SK-N-SH treated with all-trans-retinoic acid at 6 μM for 48 hours (cell line): ENCODE measurements around the gene NCS1.

Experiments
- ATAC-seq: fragments of 200-7000 bp; cut with Tn5 transposase; 3 replicates; pipeline ENCODE4 v1.9.1; 2020; ENCODE audit warnings: mild to moderate bottlenecking, moderate library complexity
- ARNTL ChIP-seq: fragments of 450-650 bp; formaldehyde crosslinking; IDR thresholded peaks from 2 replicates; pipeline ENCODE4 v1.5.0; 2020; ENCODE audit warnings: low read depth, mild to moderate bottlenecking, moderate library complexity, borderline replicate concordance
- BACH2 ChIP-seq: fragments of 250-450 bp; sonication (Bioruptor Pico); IDR thresholded peaks from 2 replicates; pipeline ENCODE4 v1.9.0; 2021; ENCODE audit warnings: mild to moderate bottlenecking, borderline replicate concordance
- CREB5 ChIP-seq: fragments of 250-450 bp; sonication (Bioruptor Pico); IDR thresholded peaks from 2 replicates; pipeline ENCODE4 v1.5.1; 2020; ENCODE audit warnings: low read depth, mild to moderate bottlenecking, moderate library complexity
- CSDC2 ChIP-seq: fragments of 250-450 bp; sonication (Bioruptor Pico); IDR thresholded peaks from 2 replicates; pipeline ENCODE4 v1.5.0; 2020; ENCODE audit warnings: mild to moderate bottlenecking, moderate library complexity
- CSRNP3 ChIP-seq: fragments of 250-450 bp; sonication (Bioruptor Pico); IDR thresholded peaks from 2 replicates; pipeline ENCODE4 v1.5.1; 2021; ENCODE audit warnings: mild to moderate bottlenecking, moderate library complexity
- ESRRG ChIP-seq: fragments of 250-450 bp; sonication (Bioruptor Pico); IDR thresholded peaks from 2 replicates; pipeline ENCODE4 v1.6.1; 2021; ENCODE audit warnings: mild to moderate bottlenecking
- GLIS3 ChIP-seq: fragments of 250-450 bp; sonication (Bioruptor Pico); IDR thresholded peaks from 2 replicates; pipeline ENCODE4 v1.5.0; 2020; ENCODE audit warnings: mild to moderate bottlenecking, moderate library complexity
- ISL1 ChIP-seq: fragments of 250-450 bp; sonication (Bioruptor Pico); IDR thresholded peaks from 2 replicates; pipeline ENCODE4 v2.1.2; 2022; ENCODE audit warnings: mild to moderate bottlenecking, moderate library complexity
- OSR1 ChIP-seq: fragments of 250-450 bp; sonication (Bioruptor Pico); IDR thresholded peaks from 2 replicates; pipeline ENCODE4 v1.8.0; 2022; ENCODE audit warnings: moderate library complexity, mild to moderate bottlenecking, inconsistent platforms
- PATZ1 ChIP-seq: fragments of 250-450 bp; sonication (Bioruptor Pico); IDR thresholded peaks from 2 replicates; pipeline ENCODE4 v1.8.0; 2020; ENCODE audit warnings: mild to moderate bottlenecking, moderate library complexity, borderline replicate concordance
- POU6F1 ChIP-seq: fragments of 250-450 bp; sonication (Bioruptor Pico); IDR thresholded peaks from 2 replicates; pipeline ENCODE4 v1.8.0; 2021; ENCODE audit warnings: low read depth, mild to moderate bottlenecking, moderate library complexity, borderline replicate concordance
- PPARA ChIP-seq: fragments of 250-450 bp; sonication (Bioruptor Pico); IDR thresholded peaks from 2 replicates; pipeline ENCODE4 v1.5.0; 2020; ENCODE audit warnings: mild to moderate bottlenecking, borderline replicate concordance
- RARB ChIP-seq: fragments of 250-450 bp; sonication (Bioruptor Pico); IDR thresholded peaks from 2 replicates; pipeline ENCODE4 v1.8.0; 2021; ENCODE audit warnings: mild to moderate bottlenecking, moderate library complexity
- TOX ChIP-seq: fragments of 250-450 bp; sonication (Bioruptor Pico); IDR thresholded peaks from 2 replicates; pipeline ENCODE4 v1.8.0; 2021; ENCODE audit warnings: mild to moderate bottlenecking, moderate library complexity, borderline replicate concordance
- TSHZ2 ChIP-seq: fragments of 250-450 bp; sonication (Bioruptor Pico); IDR thresholded peaks from 2 replicates; pipeline ENCODE4 v1.5.0; 2020; ENCODE audit warnings: mild to moderate bottlenecking, moderate library complexity
- ZC3H10 ChIP-seq: fragments of 250-450 bp; sonication (Bioruptor Pico); IDR thresholded peaks from 2 replicates; pipeline ENCODE4 v1.5.1; 2021; ENCODE audit warnings: mild to moderate bottlenecking, moderate library complexity
- ZFP3 ChIP-seq: fragments of 250-450 bp; sonication (Bioruptor Pico); IDR thresholded peaks from 2 replicates; pipeline ENCODE4 v1.5.0; 2020; ENCODE audit warnings: mild to moderate bottlenecking, moderate library complexity
- ZFP30 ChIP-seq: fragments of 450-650 bp; formaldehyde crosslinking; IDR thresholded peaks from 2 replicates; pipeline ENCODE4 v1.5.0; 2022; ENCODE audit warnings: mild to moderate bottlenecking, moderate library complexity
- ZNF565 ChIP-seq: fragments of 450-650 bp; formaldehyde crosslinking; conservative IDR thresholded peaks from 2 replicates; pipeline ENCODE4 v1.5.0; 2020; ENCODE audit warnings: low read depth, mild to moderate bottlenecking, moderate library complexity
- ZNF8 ChIP-seq: fragments of 450-650 bp; formaldehyde crosslinking; IDR thresholded peaks from 2 replicates; pipeline ENCODE4 v1.5.0; 2020; ENCODE audit warnings: mild to moderate bottlenecking, moderate library complexity

The NCS1 gene

GRCh38 chr9:130264414-130265350, 92.5 kb downstream of the NCS1 start:
- no peak for ATAC-seq
- TF ChIP-seq TOX (CRISPR knock-in tag): no peak
- no peak for TF ChIP-seq CREB5 (CRISPR knock-in tag)
- TF ChIP-seq CSRNP3 (CRISPR knock-in tag): no peak
- TF ChIP-seq ISL1: no peak
- TF ChIP-seq ZNF565 (CRISPR knock-in tag): no peak
- no peak for TF ChIP-seq ARNTL (CRISPR knock-in tag)
- no peak for TF ChIP-seq TSHZ2 (CRISPR knock-in tag)
- TF ChIP-seq ESRRG (CRISPR knock-in tag): no peak
- TF ChIP-seq CSDC2 (CRISPR knock-in tag): no peak
- no peak for TF ChIP-seq PPARA (CRISPR knock-in tag)
- no peak for TF ChIP-seq BACH2 (CRISPR knock-in tag)
- no peak for TF ChIP-seq ZNF8
- TF ChIP-seq RARB (CRISPR knock-in tag): no peak
- no peak for TF ChIP-seq GLIS3 (CRISPR knock-in tag)
- TF ChIP-seq OSR1: no peak
- no peak for TF ChIP-seq ZFP3 (CRISPR knock-in tag)
- no peak for TF ChIP-seq PATZ1 (CRISPR knock-in tag)
- no peak for TF ChIP-seq POU6F1
- no peak for TF ChIP-seq ZC3H10

GRCh38 chr9:130265431-130266235, 93.4 kb downstream of the NCS1 start, which contains the start of gene HMCN2:
TSS of gene HMCN2 (plus strand) at chr9:130265760. CDS start at chr9:130265879, 119 bp downstream.
- ATAC-seq: peak; percentile 77
- TF ChIP-seq ISL1 (no peak), POU6F1 (no peak), CREB5 (CRISPR knock-in tag) (no peak), ZFP3 (CRISPR knock-in tag) (no peak), CSDC2 (CRISPR knock-in tag) (no peak), TSHZ2 (CRISPR knock-in tag) (no peak), GLIS3 (CRISPR knock-in tag) (no peak), ZFP30 (CRISPR knock-in tag) (no peak), ARNTL (CRISPR knock-in tag) (no peak), BACH2 (CRISPR knock-in tag) (no peak), ZNF8 (no peak), ZNF565 (CRISPR knock-in tag) (no peak)
